SK-N-MC (cell line): ENCODE data around the gene CDH23.

ENCODE experiments used
- EZH2 ChIP-seq: fragments of 200-600 bp; sonication (generic); IDR thresholded peaks from one replicate; pipeline ENCODE4 v1.6.1; 2017; ENCODE audit warnings: antibody characterized with exemption
- FOXP2 ChIP-seq: optimal IDR thresholded peaks from 2 replicates; pipeline ENCODE3; 2011; ENCODE audit warnings: mild to moderate bottlenecking, moderate library complexity; ENCODE audit not compliant: insufficient read depth; ENCODE audit errors: extremely low read length, control extremely low read depth

DNA sequence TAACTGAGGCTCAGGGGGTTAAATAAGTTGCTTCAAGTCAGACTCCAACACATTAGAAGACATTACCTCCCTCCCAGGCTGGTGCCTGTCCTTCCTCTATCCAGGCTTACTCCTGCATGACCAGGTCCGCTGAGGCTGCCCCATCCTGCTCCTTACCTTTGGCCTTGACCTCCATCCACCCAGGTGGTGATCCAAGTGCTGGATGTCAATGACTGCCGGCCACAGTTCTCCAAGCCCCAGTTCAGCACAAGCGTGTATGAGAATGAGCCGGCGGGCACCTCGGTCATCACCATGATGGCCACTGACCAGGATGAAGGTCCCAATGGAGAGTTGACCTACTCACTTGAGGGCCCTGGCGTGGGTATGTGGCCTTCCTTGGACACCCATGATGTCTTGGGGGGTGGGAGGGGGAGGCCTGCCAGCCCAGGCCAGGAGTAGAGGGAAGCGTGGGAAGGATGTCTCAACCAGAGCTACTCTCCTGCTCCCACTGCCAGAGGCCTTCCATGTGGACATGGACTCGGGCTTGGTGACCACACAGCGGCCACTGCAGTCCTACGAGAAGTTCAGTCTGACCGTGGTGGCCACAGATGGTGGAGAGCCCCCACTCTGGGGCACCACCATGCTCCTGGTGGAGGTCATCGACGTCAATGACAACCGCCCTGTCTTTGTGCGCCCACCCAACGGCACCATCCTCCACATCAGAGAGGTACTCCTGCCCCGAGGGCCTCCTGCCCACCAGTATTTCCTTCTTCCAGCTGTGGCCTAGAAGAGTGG is 406.2 kb downstream of the CDH23 start:
- TF ChIP-seq EZH2 (no peak), FOXP2 (no peak)
